ENCODE data around the gene UBE2E2.

DNA sequence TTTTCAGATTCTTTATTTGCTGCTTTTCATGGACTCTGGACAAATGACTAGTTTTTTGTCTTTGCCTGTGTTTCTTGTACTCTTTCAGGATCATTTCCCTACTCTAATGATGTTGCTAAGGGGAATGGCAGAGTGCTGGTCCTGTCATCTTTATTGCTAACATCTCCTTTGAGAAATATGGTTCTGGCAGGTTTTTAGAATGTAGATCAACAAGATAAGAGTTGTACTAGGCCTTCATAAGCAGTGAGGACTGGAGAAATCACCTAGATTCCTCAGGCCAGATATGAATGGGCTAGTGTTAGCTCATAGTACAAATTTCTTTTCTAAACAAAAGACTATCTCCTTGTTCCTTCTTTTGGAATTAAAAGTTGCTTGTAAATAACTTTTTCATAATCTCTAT lies 156.0 kb downstream of the UBE2E2 start:
- TF ChIP-seq YY1 (IDR thresholded peaks at IDR 0.05; ENCODE audit: low read depth) (no peak), CREB1 (IDR thresholded peaks at IDR 0.05; ENCODE audit: low read depth) (no peak), TAF1 (IDR thresholded peaks at IDR 0.05; ENCODE audit: low read depth) (no peak), NFIC (IDR thresholded peaks at IDR 0.05) (no peak), TEAD4 (IDR thresholded peaks at IDR 0.05) (no peak), RAD21 (IDR thresholded peaks at IDR 0.05; ENCODE audit: low read depth) (no peak), CEBPB (IDR thresholded peaks at IDR 0.05) (no peak), EP300 (IDR thresholded peaks at IDR 0.05; ENCODE audit: borderline replicate concordance) (no peak), EGR1 (IDR thresholded peaks at IDR 0.05) (no peak)
- TF ChIP-seq, protein P1, sequence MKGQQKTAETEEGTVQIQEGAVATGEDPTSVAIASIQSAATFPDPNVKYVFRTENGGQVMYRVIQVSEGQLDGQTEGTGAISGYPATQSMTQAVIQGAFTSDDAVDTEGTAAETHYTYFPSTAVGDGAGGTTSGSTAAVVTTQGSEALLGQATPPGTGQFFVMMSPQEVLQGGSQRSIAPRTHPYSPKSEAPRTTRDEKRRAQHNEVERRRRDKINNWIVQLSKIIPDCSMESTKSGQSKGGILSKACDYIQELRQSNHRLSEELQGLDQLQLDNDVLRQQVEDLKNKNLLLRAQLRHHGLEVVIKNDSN (IDR thresholded peaks at IDR 0.05) = no peak
- TF ChIP-seq, protein P2, sequence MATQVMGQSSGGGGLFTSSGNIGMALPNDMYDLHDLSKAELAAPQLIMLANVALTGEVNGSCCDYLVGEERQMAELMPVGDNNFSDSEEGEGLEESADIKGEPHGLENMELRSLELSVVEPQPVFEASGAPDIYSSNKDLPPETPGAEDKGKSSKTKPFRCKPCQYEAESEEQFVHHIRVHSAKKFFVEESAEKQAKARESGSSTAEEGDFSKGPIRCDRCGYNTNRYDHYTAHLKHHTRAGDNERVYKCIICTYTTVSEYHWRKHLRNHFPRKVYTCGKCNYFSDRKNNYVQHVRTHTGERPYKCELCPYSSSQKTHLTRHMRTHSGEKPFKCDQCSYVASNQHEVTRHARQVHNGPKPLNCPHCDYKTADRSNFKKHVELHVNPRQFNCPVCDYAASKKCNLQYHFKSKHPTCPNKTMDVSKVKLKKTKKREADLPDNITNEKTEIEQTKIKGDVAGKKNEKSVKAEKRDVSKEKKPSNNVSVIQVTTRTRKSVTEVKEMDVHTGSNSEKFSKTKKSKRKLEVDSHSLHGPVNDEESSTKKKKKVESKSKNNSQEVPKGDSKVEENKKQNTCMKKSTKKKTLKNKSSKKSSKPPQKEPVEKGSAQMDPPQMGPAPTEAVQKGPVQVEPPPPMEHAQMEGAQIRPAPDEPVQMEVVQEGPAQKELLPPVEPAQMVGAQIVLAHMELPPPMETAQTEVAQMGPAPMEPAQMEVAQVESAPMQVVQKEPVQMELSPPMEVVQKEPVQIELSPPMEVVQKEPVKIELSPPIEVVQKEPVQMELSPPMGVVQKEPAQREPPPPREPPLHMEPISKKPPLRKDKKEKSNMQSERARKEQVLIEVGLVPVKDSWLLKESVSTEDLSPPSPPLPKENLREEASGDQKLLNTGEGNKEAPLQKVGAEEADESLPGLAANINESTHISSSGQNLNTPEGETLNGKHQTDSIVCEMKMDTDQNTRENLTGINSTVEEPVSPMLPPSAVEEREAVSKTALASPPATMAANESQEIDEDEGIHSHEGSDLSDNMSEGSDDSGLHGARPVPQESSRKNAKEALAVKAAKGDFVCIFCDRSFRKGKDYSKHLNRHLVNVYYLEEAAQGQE (IDR thresholded peaks at IDR 0.05; ENCODE audit: low read depth) = no peak
- TF ChIP-seq, protein P3, sequence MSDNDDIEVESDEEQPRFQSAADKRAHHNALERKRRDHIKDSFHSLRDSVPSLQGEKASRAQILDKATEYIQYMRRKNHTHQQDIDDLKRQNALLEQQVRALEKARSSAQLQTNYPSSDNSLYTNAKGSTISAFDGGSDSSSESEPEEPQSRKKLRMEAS (IDR thresholded peaks at IDR 0.05) = no peak

Data from Ishikawa (cell line).